Stimulated activated CD4-positive, alpha-beta T cell treated with anti-CD3 and anti-CD28 coated beads, Interleukin-15, amount 100 ng/mL, for 48 hours (primary cell): Measurements from ENCODE around the gene SLC17A8.
A peak's percentile ranks its signal among the peaks of the same experiment; 100 is the strongest.

Experiments used
- DNase-seq, 2 donors: peaks; one replicate each; pipeline ENCODE4 v3.0.0-alpha.2; 2020; ENCODE audit warnings: low read depth in 2 of 2

SLC17A8 gene

DNA sequence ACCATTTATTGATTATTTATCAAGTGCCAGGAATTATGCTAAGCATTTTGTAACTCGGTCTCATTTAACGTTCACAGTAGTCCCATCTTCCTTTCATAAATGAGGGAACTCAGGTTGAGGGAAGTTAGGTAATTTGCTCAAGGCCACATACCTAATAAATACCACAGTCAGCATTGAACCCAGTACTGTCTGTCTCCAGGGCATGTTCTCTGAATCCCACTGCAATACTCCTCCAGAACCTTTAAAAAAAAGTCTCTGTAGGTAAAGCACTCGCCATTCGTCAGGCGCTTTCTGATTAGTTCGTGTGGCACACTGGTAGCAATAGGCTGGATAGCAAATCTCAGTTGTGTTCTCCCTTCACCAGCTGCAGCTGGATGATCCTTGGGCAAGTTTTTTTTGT lies 14.3 kb downstream of the SLC17A8 start:
- no peak for DNase-seq

- no peak for DNase-seq
Measured at GRCh38 chr12:100372853-100373640, 16.2 kb downstream of the SLC17A8 start.

DNA sequence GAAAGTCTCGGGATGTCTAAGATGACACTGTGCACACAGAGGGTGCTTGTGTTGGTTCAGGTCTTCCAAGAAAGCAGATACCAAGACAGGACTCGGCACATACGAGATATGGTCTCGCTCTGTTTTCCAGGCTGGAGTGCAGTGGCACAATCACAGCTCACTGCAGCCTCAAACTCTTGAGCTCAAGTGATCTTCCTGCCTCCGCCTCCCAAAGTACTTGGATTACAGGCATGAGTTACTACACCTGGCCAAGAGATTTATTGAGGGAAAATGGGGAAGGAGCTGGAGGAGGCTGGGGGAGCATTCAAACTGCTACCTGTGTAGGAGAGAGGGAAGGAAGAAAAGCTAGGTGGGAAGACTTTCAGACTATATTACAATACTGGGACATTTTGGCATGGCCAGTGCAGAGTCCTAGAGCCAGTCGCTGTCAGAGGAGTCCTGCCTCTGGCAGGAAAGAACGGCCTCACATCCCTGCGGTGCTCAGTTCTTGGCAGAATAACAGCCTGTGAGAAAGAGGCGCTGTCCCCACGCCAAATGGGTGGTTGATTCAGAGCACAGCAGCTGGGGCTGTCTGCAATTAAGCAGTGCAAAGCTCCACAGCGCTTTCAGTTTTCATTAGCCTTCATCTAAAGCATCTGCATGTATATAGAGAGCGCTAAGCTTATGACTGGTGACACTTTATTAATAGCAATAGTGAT lies 18.3 kb downstream of the SLC17A8 start:
- no peak for DNase-seq

DNA sequence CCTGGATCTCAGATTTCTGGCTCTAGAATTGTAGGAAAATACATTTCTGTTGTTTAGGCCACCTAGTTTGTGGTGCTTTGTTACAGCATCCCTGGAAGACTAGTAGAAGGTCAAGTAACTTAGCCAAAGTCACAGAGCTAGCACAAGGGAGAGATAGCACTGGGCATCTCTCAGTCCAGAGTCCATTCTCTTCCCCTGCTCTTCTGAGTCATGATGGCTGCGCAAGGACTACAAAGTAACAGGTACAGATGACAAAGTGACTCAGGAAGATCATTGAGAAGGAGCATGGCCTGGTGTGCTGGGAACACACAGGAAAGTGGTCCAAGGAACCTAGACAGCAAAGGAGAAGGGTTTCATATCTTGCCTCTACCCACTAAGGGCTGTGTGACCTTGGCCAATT lies 19.3 kb downstream of the SLC17A8 start:
- DNase-seq = no peak

DNA sequence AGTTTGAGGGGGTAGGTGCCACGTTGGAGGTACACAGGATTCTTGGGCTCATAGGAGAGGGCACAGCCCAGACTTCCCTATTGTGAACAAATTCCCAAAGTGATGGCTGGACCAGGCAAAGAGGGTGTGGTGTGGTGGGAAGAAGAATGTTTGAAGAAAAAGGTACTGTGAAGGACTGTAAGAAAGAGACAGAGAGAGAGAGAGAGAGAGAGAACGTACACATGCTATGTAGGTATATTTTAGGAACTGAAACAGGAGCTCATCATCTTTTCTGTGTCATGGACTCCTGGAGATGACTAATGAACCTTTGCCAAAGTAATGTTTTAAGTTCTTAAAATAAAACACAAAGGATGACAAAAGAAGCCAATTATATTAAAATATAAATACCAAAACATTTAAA lies 24.5 kb downstream of the SLC17A8 start:
- no peak for DNase-seq

- no peak for DNase-seq
Measured at GRCh38 chr12:100382338-100382737, 25.5 kb downstream of the SLC17A8 start.

- no peak for DNase-seq
Measured at GRCh38 chr12:100383586-100384558, 27.0 kb downstream of the SLC17A8 start.

DNA sequence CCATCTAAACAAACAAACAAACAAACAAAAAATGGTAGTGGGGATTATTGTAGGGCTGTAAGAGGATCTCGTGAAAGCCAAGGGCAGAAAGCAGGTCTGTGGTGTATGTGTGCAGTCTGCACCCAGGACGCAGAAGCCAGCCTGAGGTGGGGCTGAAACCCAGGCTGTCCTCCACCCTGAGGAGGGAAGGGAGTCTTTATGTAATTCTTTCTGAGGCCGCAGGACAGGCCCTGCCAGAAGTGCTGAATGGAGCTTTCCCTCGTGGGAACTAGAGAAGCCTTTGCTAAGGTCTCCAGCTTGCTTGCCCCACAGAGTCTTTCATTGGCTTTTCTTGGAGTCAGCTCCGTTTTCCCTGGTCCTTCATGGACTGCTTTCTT lies 27.7 kb downstream of the SLC17A8 start:
- DNase-seq = no peak

GRCh38 chr12:100388382-100388781 lies 31.5 kb downstream of the SLC17A8 start:
- DNase-seq = no peak

DNA sequence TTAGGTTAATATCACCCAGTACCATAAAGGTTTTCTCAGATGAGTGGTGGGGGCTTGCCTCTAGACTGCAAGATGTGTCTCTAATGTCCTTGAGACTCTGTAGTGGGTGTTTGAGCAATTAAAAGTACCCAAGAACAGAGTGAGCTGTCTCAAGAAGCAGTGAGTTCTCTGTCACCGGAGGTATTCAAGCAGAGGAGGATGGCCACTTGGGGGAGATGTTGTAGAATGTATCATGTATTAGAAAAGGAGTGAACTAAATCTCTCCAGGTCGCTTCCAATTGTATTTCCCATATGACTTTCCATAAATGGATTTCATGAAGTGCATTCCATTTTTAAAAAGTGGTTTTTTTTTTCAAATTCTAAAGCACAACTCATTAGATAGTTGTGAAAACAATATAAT lies 35.0 kb downstream of the SLC17A8 start:
- DNase-seq = no peak

DNA sequence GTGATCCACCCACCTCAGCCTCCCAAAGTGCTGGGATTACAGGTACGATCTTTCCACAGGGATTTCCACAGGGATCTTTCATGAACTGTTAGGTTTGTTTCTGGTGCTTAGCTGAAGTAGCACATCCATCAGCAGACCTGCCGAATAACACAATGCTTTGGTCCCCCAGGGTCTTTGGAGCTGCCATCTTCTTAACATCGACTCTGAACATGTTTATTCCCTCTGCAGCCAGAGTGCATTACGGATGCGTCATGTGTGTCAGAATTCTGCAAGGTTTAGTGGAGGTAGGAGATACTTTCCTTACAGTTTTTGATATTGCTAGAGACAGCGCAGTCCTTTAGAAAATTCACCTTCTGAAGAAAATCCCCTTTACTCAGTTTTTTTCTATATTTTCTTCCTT lies 36.3 kb downstream of the SLC17A8 start:
- DNase-seq = no peak

GRCh38 chr12:100395811-100396210 lies 38.9 kb downstream of the SLC17A8 start:
- DNase-seq = no peak

- no peak for DNase-seq
Measured at GRCh38 chr12:100398307-100398706, 41.4 kb downstream of the SLC17A8 start.

GRCh38 chr12:100399095-100399494 lies 42.2 kb downstream of the SLC17A8 start:
- DNase-seq = no peak

DNA sequence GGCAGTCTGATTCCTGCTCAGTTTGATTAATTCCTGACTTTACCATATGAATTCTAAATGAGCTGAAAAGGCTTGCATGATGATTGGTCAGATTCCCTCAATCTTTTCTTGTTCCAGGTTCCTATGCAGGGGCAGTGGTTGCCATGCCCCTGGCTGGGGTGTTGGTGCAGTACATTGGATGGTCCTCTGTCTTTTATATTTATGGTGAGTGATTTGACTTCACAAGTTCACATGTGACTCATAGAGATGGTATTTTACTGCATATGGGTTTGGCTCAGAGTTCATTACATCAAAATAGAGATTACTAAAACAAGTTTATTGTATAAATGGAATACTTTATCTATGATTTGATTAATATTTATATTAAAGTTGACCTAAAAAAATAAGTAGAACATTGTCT lies 44.8 kb downstream of the SLC17A8 start:
- DNase-seq = no peak

DNA sequence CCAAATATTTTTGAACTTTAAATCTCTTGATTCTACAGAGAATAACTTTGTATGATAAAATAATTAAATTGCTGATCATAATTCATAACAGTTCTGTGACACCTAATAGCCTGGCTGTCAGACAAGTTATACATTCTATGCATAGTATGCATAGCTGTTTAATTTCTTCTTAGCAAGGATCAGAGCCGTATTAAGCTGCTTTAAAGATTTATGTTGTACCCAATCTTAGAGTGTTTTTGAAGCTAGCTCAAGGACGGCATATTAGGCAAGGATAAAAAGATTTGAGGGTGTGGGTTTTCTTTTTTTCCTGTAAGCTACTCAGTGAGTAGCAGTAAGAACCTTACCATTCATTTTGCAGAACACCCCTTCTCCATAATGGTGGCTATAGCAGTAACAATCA lies 45.9 kb downstream of the SLC17A8 start:
- DNase-seq = no peak

DNA sequence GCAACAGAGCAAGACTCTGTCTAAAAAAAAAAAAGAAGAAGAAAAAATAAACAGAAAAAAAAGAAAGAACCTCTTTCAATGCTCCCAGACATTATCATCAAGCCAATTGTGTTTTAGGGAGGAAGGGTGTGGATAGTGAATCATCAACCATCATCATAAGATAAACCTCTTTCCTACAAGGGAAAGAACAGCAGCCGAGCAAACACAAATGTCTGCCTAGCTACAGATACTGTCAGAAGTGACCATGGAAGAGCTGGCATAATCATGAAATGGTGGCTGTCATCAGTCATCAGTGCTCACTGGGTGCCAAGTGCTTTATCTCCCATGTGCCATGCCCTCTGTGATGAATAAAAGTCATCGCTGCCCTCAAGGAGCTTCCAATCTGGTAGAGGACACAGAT lies 46.6 kb downstream of the SLC17A8 start:
- DNase-seq = no peak

- peak; percentile 9 to 11 for DNase-seq
Measured at GRCh38 chr12:100404769-100405407, 48.0 kb downstream of the SLC17A8 start.

- no peak for DNase-seq
Measured at GRCh38 chr12:100413001-100413400, 56.1 kb downstream of the SLC17A8 start.

- DNase-seq = no peak
Measured at GRCh38 chr12:100414739-100415138, 57.9 kb downstream of the SLC17A8 start.

- no peak for DNase-seq
Measured at GRCh38 chr12:100422646-100423045, 65.8 kb downstream of the SLC17A8 start.

GRCh38 chr12:100426145-100426544 lies 69.3 kb downstream of the SLC17A8 start:
- no peak for DNase-seq
